IMR-90 (cell line): ENCODE results near the gene IL34. TPM values are rescaled to one million over a fixed set of nuclear protein-coding genes. Genes with fewer than 3 reads are reported as not detected.

Experiments
- ATAC-seq: fragments of 200-7000 bp; cut with Tn5 transposase; 2 replicates; pipeline ENCODE4 v1.9.1; 2020; ENCODE audit warnings: low read depth, mild to moderate bottlenecking, moderate library complexity
- BruUV-seq: library from RNA; stranded (reverse); fragments of 400-500 nt; replicated peaks from 2 replicates; lab custom pipeline; 2021; lab: Mats Ljungman, UMichigan
- CTCF ChIA-PET: fragments of 300-600 bp; formaldehyde crosslinking; extraction: SDS; loops from one replicate; lab custom pipeline; 2021; ENCODE audit warnings: antibody characterized with exemption; lab: Yijun Ruan, JAX
- POLR2A ChIA-PET: fragments of 300-600 bp; sonication (Branson Sonifier 250); formaldehyde crosslinking; loops from one replicate; lab custom pipeline; 2022; ENCODE audit warnings: antibody characterized with exemption; ENCODE audit not compliant: unreplicated experiment; lab: Charles Lee
- DNase-seq: peaks from one replicate; pipeline ENCODE4 v3.0.0; 2013
- H2AFZ ChIP-seq: replicated peaks from 2 replicates; pipeline ENCODE3; 2013; ENCODE audit warnings: low read length, mild to moderate bottlenecking; ENCODE audit not compliant: poor library complexity
- H2AK5ac ChIP-seq: 2 replicates; pipeline ENCODE4 v1.6.1; 2013; ENCODE audit warnings: low read depth, low read length, inconsistent platforms
- H2AK9ac ChIP-seq: replicated peaks from 2 replicates; pipeline ENCODE3; 2013; ENCODE audit warnings: mild to moderate bottlenecking, low read depth, low read length, moderate library complexity; ENCODE audit not compliant: poor library complexity
- H2BK120ac ChIP-seq: 2 replicates; pipeline ENCODE4 v1.6.1; 2013; ENCODE audit warnings: low read depth, low read length, inconsistent platforms
- H2BK15ac ChIP-seq: 3 replicates; pipeline ENCODE4 v1.6.1; 2013; ENCODE audit warnings: low read depth, low read length, inconsistent platforms
- H2BK20ac ChIP-seq: 2 replicates; pipeline ENCODE4 v1.6.1; 2013; ENCODE audit warnings: low read depth, mild to moderate bottlenecking, inconsistent platforms, low read length, moderate library complexity
- H2BK5ac ChIP-seq: 2 replicates; pipeline ENCODE4 v1.6.1; 2013; ENCODE audit warnings: mild to moderate bottlenecking, low read depth, low read length, inconsistent platforms; ENCODE audit not compliant: poor library complexity, severe bottlenecking
- H3K14ac ChIP-seq: replicated peaks from 2 replicates; pipeline ENCODE4 v1.6.1; 2013; ENCODE audit warnings: low read depth, low read length, inconsistent platforms
- H3K18ac ChIP-seq: 2 replicates; pipeline ENCODE4 v1.6.1; 2013; ENCODE audit warnings: low read depth, low read length, control low read depth
- H3K23ac ChIP-seq: 2 replicates; pipeline ENCODE4 v1.6.1; 2013; ENCODE audit warnings: low read depth, low read length, inconsistent platforms
- H3K27ac ChIP-seq: 2 replicates; pipeline ENCODE4 v1.5.1; 2013; ENCODE audit warnings: mild to moderate bottlenecking, control low read depth, low read length; ENCODE audit not compliant: insufficient read depth
- H3K27me3 ChIP-seq: 2 replicates; pipeline ENCODE4 v1.6.1; 2013; ENCODE audit warnings: low read length; ENCODE audit not compliant: control insufficient read depth, insufficient read depth
- H3K36me3 ChIP-seq: 2 replicates; pipeline ENCODE4 v1.6.1; 2013; ENCODE audit warnings: low read length, mixed read lengths; ENCODE audit not compliant: control insufficient read depth, insufficient read depth
- H3K4ac ChIP-seq: 2 replicates; pipeline ENCODE4 v1.6.1; 2013; ENCODE audit warnings: low read depth, low read length, inconsistent platforms
- H3K4me1 ChIP-seq: 2 replicates; pipeline ENCODE4 v1.6.1; 2013; ENCODE audit warnings: low read length, mixed read lengths; ENCODE audit not compliant: control insufficient read depth, insufficient read depth
- H3K4me2 ChIP-seq: 2 replicates; pipeline ENCODE4 v1.6.1; 2013; ENCODE audit warnings: low read depth, mild to moderate bottlenecking, control low read depth, low read length, moderate library complexity
- H3K4me3 ChIP-seq: 2 replicates; pipeline ENCODE4 v1.5.1; 2013; ENCODE audit warnings: low read depth, mild to moderate bottlenecking, control low read depth, low read length, moderate library complexity; ENCODE audit not compliant: insufficient read depth
- H3K56ac ChIP-seq: 2 replicates; pipeline ENCODE4 v1.6.1; 2013; ENCODE audit warnings: low read length, inconsistent platforms; ENCODE audit not compliant: insufficient read depth; ENCODE audit errors: extremely low read depth
- H3K79me1 ChIP-seq, 2 experiments: 2 replicates each; pipeline ENCODE4 v1.6.1; 2013; ENCODE audit warnings: low read length in 2 of 2, inconsistent platforms in 1 of 2, low read depth in 1 of 2
- H3K9ac ChIP-seq: 2 replicates; pipeline ENCODE4 v1.6.1; 2013; ENCODE audit warnings: low read depth, low read length, control low read depth
- H3K9me1 ChIP-seq: 2 replicates; pipeline ENCODE4 v1.6.1; 2013; ENCODE audit warnings: low read length, inconsistent platforms; ENCODE audit not compliant: insufficient read depth
- H3K9me3 ChIP-seq: 2 replicates; pipeline ENCODE4 v1.6.1; 2013; ENCODE audit warnings: low read length; ENCODE audit not compliant: control insufficient read depth, insufficient read depth
- H4K20me1 ChIP-seq: 2 replicates; pipeline ENCODE4 v1.6.1; 2013; ENCODE audit warnings: low read length, inconsistent platforms; ENCODE audit not compliant: insufficient read depth
- H4K5ac ChIP-seq: 2 replicates; pipeline ENCODE4 v1.6.1; 2013; ENCODE audit warnings: mild to moderate bottlenecking, low read depth, low read length, control low read depth
- H4K8ac ChIP-seq, 2 experiments: 2 replicates each; pipeline ENCODE4 v1.6.1; 2013; ENCODE audit warnings: low read depth in 2 of 2, low read length in 2 of 2, control low read depth in 1 of 2, inconsistent platforms in 1 of 2
- H4K91ac ChIP-seq: 2 replicates; pipeline ENCODE4 v1.6.1; 2013; ENCODE audit warnings: low read depth, low read length, inconsistent platforms; ENCODE audit not compliant: insufficient read depth
- BHLHE40 ChIP-seq: fragments of 150-350 bp; IDR thresholded peaks from 2 replicates; pipeline ENCODE4 v1.6.1; 2016; ENCODE audit warnings: mild to moderate bottlenecking, low read depth, low read length
- CEBPB ChIP-seq: IDR thresholded peaks from 2 replicates; pipeline ENCODE4 v1.6.1; 2012; ENCODE audit warnings: low read depth, low read length, improper control_type of control experiment
- CHD1 ChIP-seq: IDR thresholded peaks from 2 replicates; pipeline ENCODE4 v1.6.1; 2012; ENCODE audit warnings: low read depth, low read length, improper control_type of control experiment
- FOS ChIP-seq: fragments of 150-350 bp; IDR thresholded peaks from 2 replicates; pipeline ENCODE4 v1.6.1; 2016; ENCODE audit warnings: low read depth, low read length
- MAFK ChIP-seq: IDR thresholded peaks from 2 replicates; pipeline ENCODE4 v1.6.1; 2012; ENCODE audit warnings: low read depth, low read length, improper control_type of control experiment
- MAZ ChIP-seq: IDR thresholded peaks from 2 replicates; pipeline ENCODE4 v1.6.1; 2012; ENCODE audit warnings: low read depth, mild to moderate bottlenecking, low read length, improper control_type of control experiment, moderate library complexity, borderline replicate concordance
- MXI1 ChIP-seq: IDR thresholded peaks from 2 replicates; pipeline ENCODE4 v1.6.1; 2012; ENCODE audit warnings: low read depth, mild to moderate bottlenecking, low read length, moderate library complexity, borderline replicate concordance
- NFE2L2 ChIP-seq: fragments of 150-350 bp; IDR thresholded peaks from 2 replicates; pipeline ENCODE4 v1.6.1; 2016; ENCODE audit warnings: low read depth, mild to moderate bottlenecking, low read length
- POLR2A ChIP-seq: IDR thresholded peaks from 2 replicates; pipeline ENCODE4 v1.6.1; 2012; ENCODE audit warnings: mild to moderate bottlenecking, low read depth, low read length
- RAD21 ChIP-seq: IDR thresholded peaks from 2 replicates; pipeline ENCODE4 v1.6.1; 2012; ENCODE audit warnings: low read length, improper control_type of control experiment
- RFX5 ChIP-seq: IDR thresholded peaks from 2 replicates; pipeline ENCODE4 v1.8.0; 2012; ENCODE audit warnings: low read depth, mild to moderate bottlenecking, low read length, moderate library complexity
- SMC3 ChIP-seq: fragments of 150-350 bp; IDR thresholded peaks from 2 replicates; pipeline ENCODE4 v1.6.1; 2016; ENCODE audit warnings: low read depth, mild to moderate bottlenecking, antibody characterized with exemption, low read length, moderate library complexity
- USF2 ChIP-seq: fragments of 150-350 bp; IDR thresholded peaks from 2 replicates; pipeline ENCODE4 v1.6.1; 2017; ENCODE audit warnings: mild to moderate bottlenecking, antibody characterized with exemption, low read length, low read depth
- WGBS, 2 experiments: methylation state at CpG; one replicate each; pipeline versions ENCODE4 v1.1.5 to v1.1.7; 2013; ENCODE audit warnings: missing lambda C conversion rate in 2 of 2; ENCODE audit not compliant: insufficient read length in 1 of 2; ENCODE audit errors: extremely low coverage in 2 of 2; 5-methylcytosine and 5-hydroxymethylcytosine counted together
- dilution Hi-C: fragments of 300-500 bp; cut with HindIII; formaldehyde crosslinking; loops from one replicate; pipeline ENCODE4 v1.14.3; 2018; ENCODE audit warnings: low sequenced_read_pairs; ENCODE audit not compliant: unreplicated experiment
- in situ Hi-C: fragments of 300-500 bp; cut with MboI; formaldehyde crosslinking; loops from 3 replicates; pipeline ENCODE4 v1.14.3; 2019; ENCODE audit warnings: low sequenced_read_pairs, inconsistent platforms, mixed read lengths
- intact Hi-C: fragments of 100-400 bp; cut with micrococcal nuclease; formaldehyde crosslinking; loops from 2 replicates; pipeline ENCODE4 v1.10.0; 2022
- polyA plus RNA-seq, 3 experiments: library from polyadenylated mRNA; depleted of rRNA; stranded (reverse); fragments of >200 nt; gene quantifications; 2 replicates each; pipeline ENCODE4 v1.2.3, GENCODE V29; 2012; ENCODE audit warnings: low replicate concordance in 1 of 3
- total RNA-seq: library from RNA; depleted of rRNA; stranded (reverse); fragments of >200 nt; gene quantifications from 2 replicates; pipeline ENCODE4 v1.2.3, GENCODE V29; 2012

IL34 gene
- total and polyA plus RNA-seq, 2 of the 4 experiments (the other 2 are of a cell fraction): 1.3 to 2.5 TPM

DNA sequence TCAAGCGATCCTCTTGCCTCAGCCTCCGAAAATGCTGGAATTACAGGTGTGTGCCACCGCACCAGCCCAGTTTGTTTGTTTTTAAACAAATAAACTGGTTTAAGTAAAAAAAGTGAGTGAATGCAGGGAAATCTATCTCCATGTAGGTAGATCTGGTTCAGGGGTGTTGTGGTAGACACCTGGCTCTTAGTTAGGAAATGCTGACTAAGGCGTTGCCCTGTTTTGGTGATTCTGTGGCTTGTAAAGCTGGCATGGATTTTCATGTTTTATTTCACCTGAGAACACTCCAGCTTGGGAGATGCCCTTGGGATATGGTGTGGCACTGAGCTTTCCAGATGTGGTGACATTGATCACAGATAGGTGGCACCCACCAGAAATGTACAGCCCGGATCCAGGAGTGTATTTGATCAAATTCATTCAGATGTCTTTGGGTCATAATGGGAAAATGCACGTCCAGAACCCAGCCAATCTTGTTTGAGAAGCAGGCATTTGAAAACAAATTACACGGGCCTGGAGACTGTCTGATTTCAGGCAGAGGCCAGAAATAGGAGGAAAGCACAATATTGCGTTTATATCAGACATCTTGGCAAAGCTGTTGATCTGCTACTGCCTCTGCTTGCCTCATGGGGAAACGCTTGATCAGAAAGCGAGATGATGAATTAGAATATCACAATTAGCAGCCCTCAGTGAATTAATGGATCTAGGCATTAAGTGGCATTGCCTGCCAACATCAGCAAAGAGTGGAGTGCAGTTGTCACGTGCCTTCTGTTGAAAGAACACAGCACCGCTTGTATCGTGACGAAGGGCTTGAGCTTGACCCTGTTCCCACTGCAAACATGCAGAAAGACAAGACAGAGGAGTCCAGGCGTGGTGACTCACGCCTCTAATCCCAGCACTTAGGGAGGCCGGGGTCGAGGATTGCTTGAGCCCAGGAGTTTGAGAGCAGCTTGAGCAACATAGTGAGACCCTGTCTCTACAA is 7.3 kb upstream of the IL34 start:
- Histone ChIP-seq H3K27me3 (no peaks in the 10 kb centered on the region), H3K14ac (peak overlapping the region; percentile 15), H4K91ac (peak overlapping the region; percentile 12; the same call in 1 of the 2 replicates), H2AFZ (peak overlapping the region; percentile 65), H2BK5ac (peak overlapping the region; percentile 25), H4K20me1 (peaks cover 5% of the 10 kb centered on the region; the same call in 1 of the 2 replicates), H2BK15ac (peak overlapping the region; percentile 43; the same call in 1 of the 3 replicates), H2BK120ac (peak overlapping the region; percentile 53), H3K4ac (peak overlapping the region; percentile 42), H2AK5ac (peak overlapping the region; percentile 57), H3K27ac (peak overlapping the region; percentile 25; the same call in 1 of the 2 replicates), H3K79me1 (no peaks in the 10 kb centered on the region), H3K23ac (no peak overlapping the region; the same call in 1 of the 2 replicates), H3K4me2 (peak overlapping the region; percentile 16; the same call in 1 of the 2 replicates), H3K9ac (no peak overlapping the region), H3K4me1 (peaks cover 11% of the 10 kb centered on the region), H4K5ac (peak overlapping the region; percentile 35; the same call in 1 of the 2 replicates), H3K9me1 (peaks cover 9% of the 10 kb centered on the region), H3K4me3 (no peak overlapping the region), H2AK9ac (peak overlapping the region; percentile 22), H3K9me3 (no peaks in the 10 kb centered on the region), H2BK20ac (peak overlapping the region; percentile 30), H3K56ac (no peak overlapping the region), H3K18ac (peak overlapping the region; percentile 32; the same call in 1 of the 2 replicates), H3K36me3 (no peaks in the 10 kb centered on the region), H4K8ac (peak overlapping the region in 1 of 2 experiments; percentile 51; a peak in 1 of 4 replicates)
- in situ Hi-C loops (no loop called here), intact Hi-C loops (loop anchor here (5.0 kb wide), 2 partner anchors 47 to 67 kb away; no protein-coding TSS in a partner anchor), dilution Hi-C loops (no loop called here)
- peak; percentile 87 for DNase-seq
- no TSS peak for BruUV-seq
- ATAC-seq: peak; percentile 58
- ChIA-PET POLR2A (no interaction called here), CTCF (interaction anchor here (0.7 to 1.7 kb wide), 3 partner anchors 15 to 261 kb away, joined by 3 to 5 read pairs (median 5); no protein-coding TSS in a partner anchor)
- 49% methylated on average over 8 of the region's 18 CpGs; no CpG with 5 or more reads in 1 of the 2 experiments for WGBS, 2 experiments
- no peak for TF ChIP-seq POLR2A
- TF ChIP-seq RAD21: no peak
- TF ChIP-seq MXI1: no peak
- no peak for TF ChIP-seq NFE2L2
- peak; percentile 57; the same call in 1 of the 2 replicates for TF ChIP-seq FOS
- no peak for TF ChIP-seq CHD1
- TF ChIP-seq BHLHE40: peak; percentile 94
- no peak for TF ChIP-seq MAZ
- peak; percentile 73; the same call in 1 of the 2 replicates for TF ChIP-seq MAFK
- TF ChIP-seq USF2: peak; percentile 83
- no peak for TF ChIP-seq RFX5
- no peak for TF ChIP-seq SMC3
- 0 out of 2 replicates have a peak, but pooled peaks have one; percentile 5 for TF ChIP-seq CEBPB
